H9 (cell line): ENCODE data around the gene ADAM19. TPM values are rescaled to one million over a fixed set of nuclear protein-coding genes. Genes with fewer than 3 reads are reported as not detected.

Experiments used
- DNase-seq: peaks from one replicate; pipeline ENCODE4 v3.0.0-alpha.2; 2017
- H2AFZ ChIP-seq: one replicate; pipeline ENCODE4 v1.6.1; 2013; ENCODE audit warnings: mild to moderate bottlenecking, low read length, control low read depth, moderate library complexity
- H2AK5ac ChIP-seq: 2 replicates; pipeline ENCODE4 v1.6.1; 2013; ENCODE audit warnings: low read length, control low read depth, mixed read lengths; ENCODE audit not compliant: insufficient read length
- H2BK120ac ChIP-seq: one replicate; pipeline ENCODE4 v1.6.1; 2013; ENCODE audit warnings: low read depth, mild to moderate bottlenecking, low read length, control low read depth, inconsistent platforms; ENCODE audit not compliant: poor library complexity, severe bottlenecking
- H2BK12ac ChIP-seq: 2 replicates; pipeline ENCODE4 v1.6.1; 2013; ENCODE audit warnings: low read length, control low read depth, mixed read lengths, low read depth; ENCODE audit not compliant: insufficient read length
- H2BK15ac ChIP-seq: 2 replicates; pipeline ENCODE4 v1.6.1; 2013; ENCODE audit warnings: low read depth, low read length, control low read depth
- H2BK20ac ChIP-seq: one replicate; pipeline ENCODE4 v1.6.1; 2013; ENCODE audit warnings: low read depth, mild to moderate bottlenecking, low read length, control low read depth, inconsistent platforms; ENCODE audit not compliant: poor library complexity, severe bottlenecking
- H2BK5ac ChIP-seq: 2 replicates; pipeline ENCODE4 v1.6.1; 2013; ENCODE audit warnings: low read length, control low read depth, mixed read lengths; ENCODE audit not compliant: insufficient read length
- H3K14ac ChIP-seq: 2 replicates; pipeline ENCODE4 v1.6.1; 2013; ENCODE audit warnings: low read length, control low read depth; ENCODE audit not compliant: insufficient read depth
- H3K18ac ChIP-seq: 2 replicates; pipeline ENCODE4 v1.6.1; 2013; ENCODE audit warnings: low read depth, mild to moderate bottlenecking, mixed read lengths, low read length, control low read depth; ENCODE audit not compliant: insufficient read length
- H3K23ac ChIP-seq: 2 replicates; pipeline ENCODE4 v1.6.1; 2013; ENCODE audit warnings: low read length, control low read depth, mixed read lengths, low read depth; ENCODE audit not compliant: insufficient read length
- H3K23me2 ChIP-seq: 2 replicates; pipeline ENCODE4 v1.6.1; 2013; ENCODE audit warnings: low read depth, mild to moderate bottlenecking, mixed read lengths, low read length, control low read depth; ENCODE audit not compliant: insufficient read length, poor library complexity, severe bottlenecking
- H3K27ac ChIP-seq: 2 replicates; pipeline ENCODE4 v1.5.1; 2013; ENCODE audit warnings: low read length, control low read depth, mixed read lengths, low read depth; ENCODE audit not compliant: insufficient read length
- H3K27me3 ChIP-seq: 2 replicates; pipeline ENCODE4 v1.6.1; 2013; ENCODE audit warnings: low read length, control low read depth, inconsistent platforms; ENCODE audit not compliant: insufficient read depth
- H3K4ac ChIP-seq: 2 replicates; pipeline ENCODE4 v1.6.1; 2013; ENCODE audit warnings: low read depth, mild to moderate bottlenecking, control low read depth, inconsistent platforms, low read length, moderate library complexity
- H3K4me1 ChIP-seq: 2 replicates; pipeline ENCODE4 v1.6.1; 2013; ENCODE audit warnings: low read length, control low read depth, inconsistent platforms; ENCODE audit not compliant: insufficient read depth
- H3K4me2 ChIP-seq: 2 replicates; pipeline ENCODE4 v1.6.1; 2013; ENCODE audit warnings: low read length, control low read depth, mixed read lengths; ENCODE audit not compliant: insufficient read length, insufficient read depth
- H3K56ac ChIP-seq: 2 replicates; pipeline ENCODE4 v1.6.1; 2013; ENCODE audit warnings: low read depth, mild to moderate bottlenecking, mixed read lengths, low read length, control low read depth; ENCODE audit not compliant: insufficient read length
- H3K79me1 ChIP-seq: 2 replicates; pipeline ENCODE4 v1.6.1; 2013; ENCODE audit warnings: low read depth, mild to moderate bottlenecking, moderate library complexity, low read length, control low read depth, inconsistent platforms; ENCODE audit not compliant: insufficient read depth, poor library complexity, severe bottlenecking
- H3K79me2 ChIP-seq: 2 replicates; pipeline ENCODE4 v1.6.1; 2013; ENCODE audit warnings: low read length, control low read depth, inconsistent platforms; ENCODE audit not compliant: insufficient read depth
- H3K9ac ChIP-seq: 2 replicates; pipeline ENCODE4 v1.6.1; 2013; ENCODE audit warnings: low read length, control low read depth, mixed read lengths; ENCODE audit not compliant: insufficient read length; ENCODE audit errors: extremely low read depth
- H3K9me3 ChIP-seq: one replicate; pipeline ENCODE4 v1.6.1; 2013; ENCODE audit warnings: low read depth, low read length, inconsistent platforms; ENCODE audit not compliant: control insufficient read depth
- H3T11ph ChIP-seq: one replicate; pipeline ENCODE4 v1.6.1; 2013; ENCODE audit warnings: mild to moderate bottlenecking, low read length, control low read depth, inconsistent platforms
- H4K20me1 ChIP-seq: one replicate; pipeline ENCODE4 v1.6.1; 2013; ENCODE audit not compliant: control insufficient read depth, insufficient read length, insufficient read depth
- H4K5ac ChIP-seq: 2 replicates; pipeline ENCODE4 v1.6.1; 2013; ENCODE audit warnings: low read depth, mild to moderate bottlenecking, mixed read lengths, low read length, control low read depth; ENCODE audit not compliant: insufficient read length
- H4K8ac ChIP-seq: replicated peaks from 2 replicates; pipeline ENCODE4 v1.6.1; 2013; ENCODE audit warnings: low read length, control low read depth, mixed read lengths, low read depth; ENCODE audit not compliant: insufficient read length
- H4K91ac ChIP-seq: 2 replicates; pipeline ENCODE4 v1.6.1; 2013; ENCODE audit warnings: low read depth, mild to moderate bottlenecking, moderate library complexity, mixed read lengths, low read length, control low read depth; ENCODE audit not compliant: insufficient read length
- H3K27ac Mint-ChIP-seq, 3 experiments: 2 replicates in 2 of 3; 3 replicates in 1 of 3; pipeline ENCODE4 v1.8.0; 2020 to 2021; ENCODE audit warnings: mixed read lengths in 3 of 3, mild to moderate bottlenecking in 1 of 3, moderate library complexity in 1 of 3
- H3K27me3 Mint-ChIP-seq: 2 replicates; pipeline ENCODE4 v1.8.0; 2021; ENCODE audit warnings: low read depth, mild to moderate bottlenecking, moderate library complexity, mixed read lengths
- H3K36me3 Mint-ChIP-seq, 3 experiments: 2 replicates in 2 of 3; 3 replicates in 1 of 3; pipeline ENCODE4 v1.8.0; 2020 to 2021; ENCODE audit warnings: low read depth in 3 of 3, mixed read lengths in 3 of 3; ENCODE audit not compliant: insufficient read depth in 1 of 3
- H3K4me1 Mint-ChIP-seq, 2 experiments: 2 replicates each; pipeline ENCODE4 v1.8.0; 2020; ENCODE audit warnings: mixed read lengths in 2 of 2
- H3K4me3 Mint-ChIP-seq, 2 experiments: 2 replicates in 1 of 2; 3 replicates in 1 of 2; pipeline ENCODE4 v1.8.0; 2020 to 2021; ENCODE audit warnings: mild to moderate bottlenecking in 2 of 2, mixed read lengths in 2 of 2, moderate library complexity in 1 of 2
- H3K9me3 Mint-ChIP-seq, 2 experiments: 2 replicates in 1 of 2; 3 replicates in 1 of 2; pipeline ENCODE4 v1.8.0; 2020; ENCODE audit warnings: mild to moderate bottlenecking in 2 of 2, mixed read lengths in 2 of 2, moderate library complexity in 1 of 2
- WGBS: extraction: QIAGEN DNeasy Blood & Tissue Kit; methylation state at CpG from one replicate; pipeline ENCODE4 v1.1.7; 2013; ENCODE audit warnings: missing lambda C conversion rate, low lambda C conversion rate, mixed read lengths; ENCODE audit not compliant: insufficient read length; ENCODE audit errors: extremely low coverage; 5-methylcytosine and 5-hydroxymethylcytosine counted together
- total RNA-seq: library from RNA; stranded (reverse); gene quantifications from 2 replicates; pipeline ENCODE4 v1.2.1, GENCODE V29; 2021
- TF ChIP-seq, protein P1 (sequence below): fragments of 200-600 bp; sonication (generic); conservative IDR thresholded peaks from 3 replicates; pipeline ENCODE4 v1.8.0; 2021; ENCODE audit warnings: antibody characterized with exemption, mild to moderate bottlenecking

Gene ADAM19
- total RNA-seq, 1 experiment from 2014 or later: 9.9 TPM

DNA sequence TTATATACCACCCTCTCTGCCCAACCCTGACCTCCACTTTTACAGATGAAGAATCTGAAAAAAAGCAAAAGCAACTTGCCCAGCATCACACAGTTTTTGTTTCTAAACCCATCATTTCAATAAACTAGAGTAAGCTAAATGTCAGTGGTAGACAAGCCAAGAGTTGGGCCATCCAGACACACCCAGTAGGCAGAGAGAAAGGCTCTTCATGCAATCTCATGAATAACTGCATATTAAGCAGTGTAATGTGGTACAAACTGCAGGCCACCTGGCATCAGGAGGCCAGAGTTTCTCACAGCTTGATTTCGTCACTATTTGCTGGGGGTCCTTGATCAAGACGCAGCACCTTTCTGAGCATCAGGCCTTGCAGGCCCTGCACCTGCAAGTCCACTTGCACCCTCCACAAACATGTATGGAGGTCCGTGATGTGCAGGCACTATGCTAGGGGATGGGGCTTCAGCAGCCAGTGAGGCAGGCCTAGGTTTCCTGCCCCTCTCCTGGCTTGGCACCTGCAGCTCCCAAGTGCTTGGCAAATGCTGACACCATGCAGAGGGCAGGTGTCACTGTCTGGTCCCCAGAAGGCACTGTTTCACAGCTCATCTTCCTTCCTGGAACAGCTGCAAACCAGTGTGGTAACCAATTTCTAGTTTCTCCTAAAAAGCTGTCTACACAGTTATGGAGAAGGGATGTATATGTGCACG, 29.8 kb downstream of the ADAM19 start:
- Mint-ChIP-seq H3K36me3 (peaks cover 0 to 2% (median 2%) of the 10 kb centered on the region in 3 experiments; a peak in 4 of 7 replicates), H3K4me1 (peaks cover 23 to 24% of the 10 kb centered on the region in 2 experiments), H3K4me3 (no peak overlapping the region), H3K27ac (no peak overlapping the region; a peak in 1 of 7 replicates), H3K9me3 (no peaks in the 10 kb centered on the region), H3K27me3 (no peaks in the 10 kb centered on the region)
- Histone ChIP-seq H3K9ac (no peak overlapping the region), H4K20me1 (no peaks in the 10 kb centered on the region), H3K9me3 (no peaks in the 10 kb centered on the region), H3K18ac (no peak overlapping the region), H2AFZ (no peak overlapping the region), H3K27ac (no peak overlapping the region), H3K23ac (no peak overlapping the region), H2BK12ac (no peak overlapping the region), H3K27me3 (no peaks in the 10 kb centered on the region), H2AK5ac (no peak overlapping the region), H2BK20ac (no peak overlapping the region), H4K5ac (no peak overlapping the region), H2BK5ac (no peak overlapping the region), H3K4me2 (no peak overlapping the region), H3T11ph (no peak overlapping the region), H3K79me1 (no peaks in the 10 kb centered on the region), H4K91ac (no peak overlapping the region), H3K56ac (no peak overlapping the region), H2BK15ac (no peak overlapping the region), H3K14ac (no peak overlapping the region), H3K23me2 (no peaks in the 10 kb centered on the region), H2BK120ac (no peak overlapping the region), H3K79me2 (no peaks in the 10 kb centered on the region), H3K4me1 (peaks cover 3% of the 10 kb centered on the region; the same call in 1 of the 2 replicates), H3K4ac (no peak overlapping the region), H4K8ac (no peak overlapping the region)
- TF ChIP-seq, protein P1, sequence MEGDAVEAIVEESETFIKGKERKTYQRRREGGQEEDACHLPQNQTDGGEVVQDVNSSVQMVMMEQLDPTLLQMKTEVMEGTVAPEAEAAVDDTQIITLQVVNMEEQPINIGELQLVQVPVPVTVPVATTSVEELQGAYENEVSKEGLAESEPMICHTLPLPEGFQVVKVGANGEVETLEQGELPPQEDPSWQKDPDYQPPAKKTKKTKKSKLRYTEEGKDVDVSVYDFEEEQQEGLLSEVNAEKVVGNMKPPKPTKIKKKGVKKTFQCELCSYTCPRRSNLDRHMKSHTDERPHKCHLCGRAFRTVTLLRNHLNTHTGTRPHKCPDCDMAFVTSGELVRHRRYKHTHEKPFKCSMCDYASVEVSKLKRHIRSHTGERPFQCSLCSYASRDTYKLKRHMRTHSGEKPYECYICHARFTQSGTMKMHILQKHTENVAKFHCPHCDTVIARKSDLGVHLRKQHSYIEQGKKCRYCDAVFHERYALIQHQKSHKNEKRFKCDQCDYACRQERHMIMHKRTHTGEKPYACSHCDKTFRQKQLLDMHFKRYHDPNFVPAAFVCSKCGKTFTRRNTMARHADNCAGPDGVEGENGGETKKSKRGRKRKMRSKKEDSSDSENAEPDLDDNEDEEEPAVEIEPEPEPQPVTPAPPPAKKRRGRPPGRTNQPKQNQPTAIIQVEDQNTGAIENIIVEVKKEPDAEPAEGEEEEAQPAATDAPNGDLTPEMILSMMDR: no peak
- DNase-seq: no peak
- no CpG with 5 or more reads among the region's 4 CpGs for WGBS
